H1 (cell line): ENCODE results near the gene SPOCK3. TPM values are rescaled to one million over a fixed set of nuclear protein-coding genes. Genes with fewer than 3 reads are reported as not detected.

Experiments
- CTCF ChIA-PET: fragments of 300-600 bp; sonication (Branson Sonifier 250); formaldehyde crosslinking; loops from one replicate; lab custom pipeline; 2021; ENCODE audit not compliant: partially characterized antibody; lab: Charles Lee
- POLR2A ChIA-PET: fragments of 300-600 bp; sonication (Branson Sonifier 250); formaldehyde crosslinking; loops from one replicate; lab custom pipeline; 2021; ENCODE audit warnings: inconsistent platforms; ENCODE audit not compliant: partially characterized antibody; lab: Charles Lee
- DNase-seq, 2 experiments: peaks; one replicate each; pipeline versions ENCODE4 v3.0.0 to v3.0.0-alpha.2; 2010 to 2022; ENCODE audit warnings: low spot score in 2 of 2, low read depth in 1 of 2, mixed read lengths in 1 of 2
- FAIRE-seq: peaks from 2 replicates; lab custom pipeline; 2011; peaks lifted over from hg19 to GRCh38; lab: Jason Lieb, UNC
- H2AFZ ChIP-seq: 2 replicates; pipeline ENCODE4 v1.8.1; 2012; ENCODE audit warnings: low read length, inconsistent platforms
- H2AK5ac ChIP-seq: 2 replicates; pipeline ENCODE4 v1.6.1; 2013; ENCODE audit warnings: low read depth, low read length
- H2BK120ac ChIP-seq: replicated peaks from 2 replicates; pipeline ENCODE3; 2013; ENCODE audit warnings: low read depth, low read length, inconsistent platforms
- H2BK12ac ChIP-seq: 2 replicates; pipeline ENCODE4 v1.6.1; 2013; ENCODE audit warnings: low read depth, low read length
- H2BK15ac ChIP-seq: 2 replicates; pipeline ENCODE4 v1.6.1; 2013; ENCODE audit warnings: low read length
- H2BK20ac ChIP-seq: 2 replicates; pipeline ENCODE4 v1.6.1; 2013; ENCODE audit warnings: low read length
- H2BK5ac ChIP-seq: 2 replicates; pipeline ENCODE4 v1.6.1; 2013; ENCODE audit warnings: low read depth, low read length
- H3K14ac ChIP-seq: 2 replicates; pipeline ENCODE4 v1.6.1; 2013; ENCODE audit warnings: inconsistent platforms; ENCODE audit not compliant: insufficient read length
- H3K18ac ChIP-seq: 2 replicates; pipeline ENCODE4 v1.6.1; 2013; ENCODE audit warnings: low read length; ENCODE audit errors: extremely low read depth
- H3K23ac ChIP-seq: 2 replicates; pipeline ENCODE4 v1.6.1; 2013; ENCODE audit warnings: inconsistent platforms; ENCODE audit not compliant: insufficient read length
- H3K23me2 ChIP-seq: 2 replicates; pipeline ENCODE4 v1.6.1; 2013; ENCODE audit warnings: low read depth, low read length
- H3K27ac ChIP-seq: 2 replicates; pipeline ENCODE4 v1.6.1; 2011; ENCODE audit warnings: low read depth, low read length, inconsistent platforms
- H3K27me3 ChIP-seq, 4 experiments: replicated peaks in 1 of 4; 1 replicate in 1 of 4; 2 replicates in 3 of 4; pipeline versions ENCODE4 v1.6.1 to v1.8.1; 2011 to 2013; ENCODE audit warnings: low read length in 3 of 4, mild to moderate bottlenecking in 3 of 4, inconsistent platforms in 2 of 4, mixed read lengths in 2 of 4, moderate library complexity in 1 of 4; ENCODE audit not compliant: control insufficient read depth in 3 of 4, insufficient read depth in 3 of 4; ENCODE audit errors: extremely low read depth in 1 of 4
- H3K36me3 ChIP-seq, 4 experiments: 2 replicates each; pipeline versions ENCODE4 v1.6.1 to v1.8.1; 2011 to 2013; ENCODE audit warnings: mild to moderate bottlenecking in 4 of 4, low read length in 3 of 4, moderate library complexity in 2 of 4, control low read depth in 1 of 4, inconsistent platforms in 1 of 4; ENCODE audit not compliant: insufficient read depth in 4 of 4, control insufficient read depth in 2 of 4
- H3K4ac ChIP-seq: replicated peaks from 2 replicates; pipeline ENCODE3; 2013; ENCODE audit warnings: low read length, low read depth, mixed read lengths, inconsistent platforms; ENCODE audit not compliant: insufficient read length
- H3K4me1 ChIP-seq, 4 experiments: replicated peaks in 1 of 4; 1 replicate in 1 of 4; 2 replicates in 3 of 4; pipeline versions ENCODE4 v1.6.1 to v1.8.1; 2011 to 2013; ENCODE audit warnings: low read length in 3 of 4, inconsistent platforms in 2 of 4, mixed read lengths in 1 of 4; ENCODE audit not compliant: insufficient read depth in 4 of 4, control insufficient read depth in 3 of 4
- H3K4me2 ChIP-seq, 2 experiments: 2 replicates each; pipeline versions ENCODE4 v1.6.1 to v1.8.1; 2011 to 2013; ENCODE audit warnings: low read depth in 2 of 2, low read length in 2 of 2, control low read depth in 1 of 2, inconsistent platforms in 1 of 2, mild to moderate bottlenecking in 1 of 2; ENCODE audit not compliant: insufficient read depth in 1 of 2
- H3K4me3 ChIP-seq, 4 experiments: fragments of 200-600, 300-600 bp in 1 of 4; sonication (generic), shearing (Covaris generic), sonication (Bioruptor Twin) in 1 of 4; 2 replicates each; pipeline versions ENCODE4 v1.5.1 to v1.8.1; 2011 to 2016; ENCODE audit warnings: low read length in 4 of 4, low read depth in 3 of 4, control low read depth in 2 of 4, inconsistent platforms in 2 of 4, mild to moderate bottlenecking in 2 of 4, mixed read lengths in 1 of 4, moderate library complexity in 1 of 4; ENCODE audit not compliant: insufficient read depth in 2 of 4; ENCODE audit errors: extremely low read depth in 1 of 4
- H3K56ac ChIP-seq: replicated peaks from 2 replicates; pipeline ENCODE3; 2013; ENCODE audit warnings: low read depth, mild to moderate bottlenecking, mixed read lengths, low read length, inconsistent platforms; ENCODE audit not compliant: insufficient read length
- H3K79me1 ChIP-seq: 2 replicates; pipeline ENCODE4 v1.6.1; 2013; ENCODE audit warnings: low read depth, low read length, control low read depth
- H3K79me2 ChIP-seq, 2 experiments: 2 replicates each; pipeline versions ENCODE4 v1.6.1 to v1.8.1; 2012 to 2013; ENCODE audit warnings: low read length in 2 of 2, mild to moderate bottlenecking in 2 of 2, inconsistent platforms in 1 of 2; ENCODE audit not compliant: insufficient read depth in 2 of 2, control insufficient read depth in 1 of 2
- H3K9ac ChIP-seq, 4 experiments: replicated peaks in 1 of 4; 1 replicate in 1 of 4; 2 replicates in 3 of 4; pipeline versions ENCODE4 v1.6.1 to v1.8.1; 2011 to 2013; ENCODE audit warnings: low read depth in 3 of 4, low read length in 3 of 4, control low read depth in 2 of 4, mild to moderate bottlenecking in 2 of 4, moderate library complexity in 2 of 4, inconsistent platforms in 1 of 4; ENCODE audit errors: extremely low read depth in 1 of 4
- H3K9me3 ChIP-seq, 2 experiments: 2 replicates each; pipeline versions ENCODE4 v1.6.1 to v1.8.1; 2012 to 2013; ENCODE audit warnings: mild to moderate bottlenecking in 2 of 2, moderate library complexity in 2 of 2, control low read depth in 1 of 2, inconsistent platforms in 1 of 2, low read depth in 1 of 2, low read length in 1 of 2, mixed read lengths in 1 of 2; ENCODE audit not compliant: insufficient read depth in 2 of 2
- H4K20me1 ChIP-seq, 2 experiments: replicated peaks in 1 of 2; 2 replicates each; pipeline versions ENCODE3 to v1.8.1; 2011 to 2013; ENCODE audit warnings: inconsistent platforms in 2 of 2, low read length in 2 of 2, mild to moderate bottlenecking in 1 of 2; ENCODE audit not compliant: insufficient read depth in 2 of 2, control insufficient read depth in 1 of 2
- H4K5ac ChIP-seq: 2 replicates; pipeline ENCODE4 v1.6.1; 2013; ENCODE audit warnings: low read length, low read depth, mixed read lengths, inconsistent platforms; ENCODE audit not compliant: insufficient read length
- H4K8ac ChIP-seq: 2 replicates; pipeline ENCODE4 v1.8.0; 2013; ENCODE audit warnings: mild to moderate bottlenecking, moderate library complexity, low read length, inconsistent platforms; ENCODE audit not compliant: insufficient read depth; ENCODE audit errors: extremely low read depth
- H4K91ac ChIP-seq: replicated peaks from 2 replicates; pipeline ENCODE3; 2013; ENCODE audit warnings: low read length, mixed read lengths, inconsistent platforms; ENCODE audit not compliant: insufficient read length
- CHD1 ChIP-seq: IDR thresholded peaks from 2 replicates; pipeline ENCODE4 v1.6.1; 2012; ENCODE audit warnings: low read depth, low read length, improper control_type of control experiment
- CREB1 ChIP-seq: IDR thresholded peaks from 2 replicates; pipeline ENCODE4 v1.6.1; 2012; ENCODE audit warnings: inconsistent platforms
- KDM5A ChIP-seq: fragments of 200-600 bp; IDR thresholded peaks from 2 replicates; pipeline ENCODE4 v1.7.1; 2012; ENCODE audit warnings: mild to moderate bottlenecking, low read length, inconsistent platforms, mixed read lengths
- NRF1 ChIP-seq: IDR thresholded peaks from 2 replicates; pipeline ENCODE4 v1.6.1; 2011; ENCODE audit warnings: mild to moderate bottlenecking, low read depth, low read length, improper control_type of control experiment
- RBBP5 ChIP-seq: IDR thresholded peaks from 2 replicates; pipeline ENCODE4 v1.7.1; 2012; ENCODE audit warnings: low read depth, mild to moderate bottlenecking, inconsistent platforms, low read length, moderate library complexity, borderline replicate concordance
- RXRA ChIP-seq: IDR thresholded peaks from 2 replicates; pipeline ENCODE4 v1.6.1; 2011; ENCODE audit warnings: low read depth, mild to moderate bottlenecking, low read length, moderate library complexity; ENCODE audit not compliant: insufficient read depth
- TAF1 ChIP-seq: IDR thresholded peaks from 2 replicates; pipeline ENCODE4 v1.6.1; 2011; ENCODE audit warnings: mild to moderate bottlenecking, low read depth, low read length
- USF2 ChIP-seq: IDR thresholded peaks from 2 replicates; pipeline ENCODE4 v1.6.1; 2011; ENCODE audit warnings: low read length, improper control_type of control experiment
- WGBS, 2 experiments: shearing (Covaris generic) in 1 of 2; methylation state at CpG; one replicate each; pipeline versions ENCODE4 v1.1.6 to v1.1.7; 2013 to 2015; ENCODE audit warnings: low lambda C conversion rate in 2 of 2, mixed read lengths in 2 of 2, inconsistent platforms in 1 of 2, low coverage in 1 of 2, missing lambda C conversion rate in 1 of 2; ENCODE audit not compliant: insufficient replicate concordance in 2 of 2, insufficient coverage in 1 of 2, insufficient read length in 1 of 2; ENCODE audit errors: extremely low coverage in 1 of 2, missing lambda C conversion rate in 1 of 2; 5-methylcytosine and 5-hydroxymethylcytosine counted together
- polyA plus RNA-seq, 7 experiments: library from polyadenylated mRNA; depleted of rRNA in 3 of 7; stranded (reverse) in 5 of 7; unstranded in 2 of 7; fragments of >200 nt in 5 of 7; fragments of 200-250 nt in 2 of 7; gene quantifications; 1 replicate in 5 of 7; 2 replicates in 1 of 7; 4 replicates in 1 of 7; pipeline versions ENCODE4 v1.2.1 to v1.2.3, GENCODE V29; 2011 to 2013; ENCODE audit warnings: missing spikeins in 2 of 7, mixed read lengths in 2 of 7
- total RNA-seq: library from RNA; stranded (reverse); fragmentation: NEBNext Ultra II Directional; extraction: Animal tissue kit (Norgen Biotek cat#: 25700); gene quantifications from 2 replicates; pipeline ENCODE4 v1.2.1, GENCODE V29; 2021

Gene SPOCK3
- total and polyA plus RNA-seq, 2 of the 8 experiments (the other 6 are each of a cell fraction or from before 2014, with no cell fraction given), result 0.14 to 0.60 TPM

DNA sequence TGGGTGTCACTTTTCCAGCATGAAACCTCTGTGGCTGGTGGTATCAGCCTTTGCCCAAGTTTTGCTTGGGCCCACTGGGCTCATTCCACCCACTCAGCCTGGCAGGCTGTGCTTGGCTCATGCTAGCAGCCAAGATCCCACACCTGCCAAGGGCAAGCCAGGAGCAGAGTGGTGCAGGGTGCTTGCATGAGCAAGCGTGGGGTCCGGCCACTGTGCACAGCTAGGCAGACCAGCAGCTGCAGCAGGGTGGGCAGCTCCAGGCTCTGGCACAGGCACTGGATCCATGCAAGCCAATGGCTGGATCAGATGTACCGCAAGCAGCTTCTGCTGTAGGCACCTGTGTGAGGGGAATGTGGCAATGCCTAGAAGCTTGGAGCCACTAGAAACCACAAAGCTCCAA lies 253.9 kb downstream of the SPOCK3 start:
- CTCF ChIA-PET, result interaction anchor here (0.9 to 1.3 kb wide), 2 partner anchors 20 to 42 kb away, joined by 3 to 4 read pairs; no protein-coding TSS in a partner anchor
- WGBS, 2 experiments, result 95% methylated on average over 3 of the region's 3 CpGs; no CpG with 5 or more reads in 1 of the 2 experiments
- no peak overlapping the region for H3K18ac ChIP-seq
- DNase-seq, result no peak
- H3K4ac ChIP-seq, result no peak overlapping the region
- H3K23me2 ChIP-seq, result no peaks in the 10 kb centered on the region
- no peak overlapping the region for H4K5ac ChIP-seq
- no peaks in the 10 kb centered on the region for H3K79me2 ChIP-seq
- no peak overlapping the region for H2AFZ ChIP-seq
- no peak overlapping the region for H4K91ac ChIP-seq
- no peaks in the 10 kb centered on the region for H3K36me3 ChIP-seq
- H3K14ac ChIP-seq, result no peak overlapping the region
- H3K9me3 ChIP-seq, result peaks cover 0 to 3% of the 10 kb centered on the region in 2 experiments; a peak in 1 of 4 replicates
- no peak overlapping the region for H2BK120ac ChIP-seq
- no peak overlapping the region for H2BK5ac ChIP-seq
- H3K27me3 ChIP-seq, result no peaks in the 10 kb centered on the region
- no peak overlapping the region for H3K56ac ChIP-seq
- no peak overlapping the region for H3K9ac ChIP-seq
- H3K4me3 ChIP-seq, result no peak overlapping the region
- no peak overlapping the region for H2AK5ac ChIP-seq
- POLR2A ChIA-PET, result interaction anchor here (0.8 kb wide), 1 partner anchor 17 kb away, joined by 3 read pairs; no protein-coding TSS in a partner anchor
- no peak overlapping the region for H2BK12ac ChIP-seq
- no peak overlapping the region for H2BK15ac ChIP-seq
- TF ChIP-seq KDM5A (no peak), USF2 (no peak), RXRA (no peak), CREB1 (no peak), CHD1 (no peak), NRF1 (no peak), RBBP5 (no peak), TAF1 (no peak)
- TF ChIP-seq, all 59 proteins: peak for 0
- Histone ChIP-seq H3K4me2 (no peak overlapping the region), H4K8ac (no peak overlapping the region), H3K23ac (no peak overlapping the region), H3K79me1 (no peaks in the 10 kb centered on the region), H2BK20ac (no peak overlapping the region), H3K4me1 (no peaks in the 10 kb centered on the region), H4K20me1 (no peaks in the 10 kb centered on the region), H3K27ac (no peak overlapping the region)
- no peak for FAIRE-seq
